HG03575 (cell line): ENCODE data around the gene CAPN1.
A peak's percentile ranks its signal among the peaks of the same experiment; 100 is the strongest.
"Not testable (repeated sequence)": the region's sequence is repeated elsewhere in the genome, so short reads cannot be mapped to it uniquely, and the experiment has no call there.

Source experiments
- ATAC-seq: cut with Tn5 transposase; IDR thresholded peaks from one replicate; pipeline ENCODE4 v1.9.1; 2021; ENCODE audit not compliant: unreplicated experiment, insufficient number of reproducible peaks, low FRiP score; ENCODE audit errors: extremely low read depth

CAPN1 gene

GRCh38 chr11:65156926-65157325 is 24.8 kb upstream of the CAPN1 start:
- no peak for ATAC-seq

- no peak for ATAC-seq
Measured at GRCh38 chr11:65157336-65157735, 24.4 kb upstream of the CAPN1 start.

DNA sequence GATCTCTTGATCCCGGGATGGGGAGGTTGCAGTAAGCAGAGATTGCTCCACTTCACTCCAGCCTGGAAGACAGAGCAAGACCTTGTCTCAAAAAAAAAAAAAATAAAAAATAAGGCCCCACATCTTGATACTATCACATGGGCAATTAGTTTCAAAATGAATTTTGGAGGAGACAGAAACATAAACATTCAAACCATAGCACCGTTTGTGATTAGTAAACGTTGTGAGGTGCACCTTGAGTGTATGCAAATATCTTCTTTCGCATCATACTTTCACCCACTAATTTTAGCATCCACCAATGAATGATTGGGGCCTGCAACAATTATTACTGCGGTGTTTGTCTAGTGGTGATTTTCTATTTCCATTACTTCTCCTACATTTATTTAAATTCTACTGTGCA is 22.7 kb upstream of the CAPN1 start:
- ATAC-seq: peak; percentile 61

GRCh38 chr11:65160643-65161042 is 21.1 kb upstream of the CAPN1 start:
- no peak for ATAC-seq

GRCh38 chr11:65163684-65164083 is 18.0 kb upstream of the CAPN1 start:
- ATAC-seq: no peak

GRCh38 chr11:65165410-65166317 is 16.1 kb upstream of the CAPN1 start:
- no peak for ATAC-seq

GRCh38 chr11:65166893-65167292 is 14.8 kb upstream of the CAPN1 start:
- no peak for ATAC-seq

DNA sequence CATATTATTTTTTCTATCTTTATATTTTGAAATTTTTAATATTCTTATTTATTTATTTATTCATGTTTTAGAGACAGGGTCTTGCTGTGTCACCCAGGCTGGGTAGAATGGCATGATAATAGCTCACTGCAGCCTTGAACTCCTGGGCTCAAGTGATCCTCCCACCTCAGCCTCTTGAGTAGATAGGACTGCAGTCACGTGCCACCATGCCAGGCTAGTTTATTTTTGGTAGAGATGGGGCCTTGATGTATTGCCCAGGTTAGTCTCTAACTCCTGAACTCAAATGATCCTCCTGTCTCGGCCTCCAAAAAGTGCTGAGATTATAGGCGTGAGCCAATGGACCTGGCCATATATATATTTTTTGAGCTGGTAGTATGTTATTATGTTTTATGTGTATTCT is 14.1 kb upstream of the CAPN1 start:
- no peak for ATAC-seq

DNA sequence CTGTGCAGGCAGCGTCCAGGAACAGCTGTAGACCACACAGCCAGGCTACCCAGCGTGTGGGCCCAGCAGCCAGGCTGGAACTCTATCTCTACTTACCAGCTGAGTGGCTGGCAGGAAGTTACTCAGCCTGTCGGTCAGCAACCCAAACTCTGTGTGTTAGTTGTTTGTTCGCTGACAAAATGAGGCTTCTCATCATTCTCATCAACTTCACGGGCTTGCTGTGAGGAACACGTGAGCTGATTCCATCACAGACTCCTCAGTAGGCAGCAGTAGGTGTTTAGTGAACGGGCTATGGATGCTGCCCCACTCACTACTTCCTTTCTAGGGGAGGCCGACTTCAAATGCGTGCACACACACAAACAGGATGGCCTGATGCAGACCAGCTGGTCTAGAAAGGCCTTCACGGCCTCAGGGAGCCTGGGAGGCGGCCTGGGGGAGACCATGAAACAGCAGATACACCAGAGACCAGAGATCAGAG is 12.5 kb upstream of the CAPN1 start:
- ATAC-seq: no peak

GRCh38 chr11:65170058-65170534 is 11.6 kb upstream of the CAPN1 start, which contains the start of gene SPDYC:
TSS of gene SPDYC (plus strand) at chr11:65170233. CDS start at chr11:65171358, 1,125 bp downstream.
- no peak for ATAC-seq

DNA sequence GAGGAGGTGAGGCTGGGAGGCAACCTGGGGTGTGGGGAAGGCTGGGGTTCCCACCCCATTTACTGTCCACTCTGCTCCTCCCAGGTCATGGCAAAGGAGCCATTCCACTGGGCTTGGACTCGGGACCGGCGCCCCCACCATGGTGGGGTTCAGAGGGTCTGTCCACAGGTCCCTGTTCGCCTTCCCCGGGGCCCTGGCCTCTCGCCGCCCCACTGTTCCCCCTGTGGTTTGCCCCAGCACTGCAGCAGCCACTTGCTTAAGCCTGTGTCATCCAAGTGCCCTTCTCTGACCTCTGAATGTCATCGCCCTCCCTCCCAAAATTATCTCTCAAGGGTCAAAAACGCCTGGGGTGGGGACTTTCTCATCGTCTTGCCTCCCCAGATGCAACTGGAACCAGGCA is 9.1 kb upstream of the CAPN1 start:
- no peak for ATAC-seq

- not testable (repeated sequence) for ATAC-seq
Measured at GRCh38 chr11:65174571-65175010, 7.1 kb upstream of the CAPN1 start.

DNA sequence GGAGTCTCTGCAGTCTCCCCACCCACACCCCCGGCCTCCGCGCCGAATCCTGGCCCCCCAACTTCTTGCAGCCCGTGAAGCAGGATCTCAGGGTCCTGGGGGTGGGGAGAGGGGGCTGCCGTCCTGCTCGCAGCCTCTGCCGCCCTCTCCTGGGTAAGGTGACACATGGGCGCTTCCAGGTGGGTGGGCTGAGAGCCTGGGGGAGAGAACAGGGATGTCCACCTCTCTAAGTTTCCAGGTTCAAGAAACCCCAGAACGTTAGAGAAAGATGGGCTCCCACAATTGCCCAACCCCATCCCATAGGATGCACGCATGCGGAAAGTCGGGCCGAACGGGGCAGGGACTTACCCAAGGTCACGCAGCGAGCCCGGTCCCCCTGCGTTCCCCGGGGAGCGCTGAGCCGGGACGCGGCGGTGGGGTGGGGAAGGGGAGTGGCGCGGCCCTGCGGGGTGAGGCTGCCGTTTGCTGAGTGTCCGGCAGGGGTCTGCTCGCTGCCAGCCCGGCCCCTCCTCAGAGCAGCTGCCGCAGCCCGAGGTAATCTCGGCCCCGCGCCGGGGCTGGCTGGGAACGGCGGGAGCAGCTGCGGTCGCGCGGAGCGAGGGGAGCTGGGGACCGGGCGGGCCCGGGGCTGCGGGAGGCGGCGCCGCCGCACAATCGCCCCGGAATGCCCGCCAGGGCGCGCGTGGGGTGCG is 705 bp upstream of the CAPN1 start:
- no peak for ATAC-seq

GRCh38 chr11:65182258-65183170 is 786 bp downstream of the CAPN1 start:
- ATAC-seq: no peak

DNA sequence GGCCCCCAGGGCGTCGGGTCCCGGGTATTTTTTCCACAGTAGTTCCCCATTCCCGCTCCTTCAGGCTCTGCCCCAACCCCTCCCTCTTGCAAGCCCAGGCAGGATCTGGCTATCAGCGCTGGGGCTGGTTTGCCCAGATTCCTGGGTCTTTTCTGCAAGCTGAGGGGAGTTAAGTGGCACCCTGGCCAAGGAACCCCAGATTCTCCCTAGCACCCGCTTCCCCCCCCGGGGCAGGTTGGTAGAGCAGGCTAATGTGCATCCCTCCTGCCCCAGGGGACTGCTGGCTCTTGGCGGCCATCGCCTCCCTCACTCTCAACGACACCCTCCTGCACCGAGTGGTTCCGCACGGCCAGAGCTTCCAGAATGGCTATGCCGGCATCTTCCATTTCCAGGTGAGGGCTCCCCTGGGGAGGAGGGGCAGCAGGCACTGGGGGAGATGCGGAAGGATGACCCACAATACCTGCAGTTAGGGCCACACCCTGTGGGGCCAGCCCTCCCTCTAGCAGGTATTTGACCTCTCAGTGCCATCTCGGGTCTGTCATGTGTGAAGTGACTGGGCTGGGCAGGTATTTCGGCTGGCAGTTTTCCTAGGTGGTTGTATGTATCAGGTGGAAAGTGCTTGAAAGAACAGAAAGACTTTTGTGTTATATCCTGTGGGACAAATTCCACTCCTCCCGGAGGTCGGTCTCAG is 1.6 kb downstream of the CAPN1 start:
- no peak for ATAC-seq

DNA sequence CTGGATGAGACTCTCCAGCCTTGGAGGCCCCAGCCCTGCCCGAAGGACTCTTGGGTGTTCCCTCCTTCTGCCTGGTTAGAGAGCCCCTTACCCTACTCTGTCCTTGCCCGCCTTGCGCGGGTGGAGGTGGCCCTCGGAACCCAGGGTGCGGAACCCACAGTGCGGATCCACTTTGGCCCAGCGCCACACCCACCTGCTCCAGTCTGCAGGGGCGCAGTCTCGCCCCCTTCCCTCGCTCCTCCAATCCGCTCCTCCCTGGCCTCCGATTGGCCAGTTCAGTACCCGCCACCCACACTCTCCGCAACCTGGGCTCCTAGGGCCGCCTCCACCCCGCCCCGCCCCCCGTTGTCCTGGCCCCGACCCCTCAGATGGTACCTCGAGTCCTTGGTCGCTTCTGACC is 2.4 kb downstream of the CAPN1 start:
- no peak for ATAC-seq

- ATAC-seq: no peak
Measured at GRCh38 chr11:65185171-65185570, 3.4 kb downstream of the CAPN1 start.

GRCh38 chr11:65185869-65186341 is 4.2 kb downstream of the CAPN1 start:
- no peak for ATAC-seq
